Natural killer cell (primary cell): ENCODE measurements around the gene GATD1. TPM values are rescaled to one million over a fixed set of nuclear protein-coding genes. Genes with fewer than 3 reads are reported as not detected.

Source experiments
- ATAC-seq, 3 donors: fragments of 150-1000 bp in 2 of 3; fragments of 200-7000 bp in 1 of 3; cut with Tn5 transposase; 1 replicate in 1 of 3; 2 replicates in 2 of 3; pipeline ENCODE4 v1.10.0; 2021; ENCODE audit warnings: mild to moderate bottlenecking in 2 of 3, moderate library complexity in 2 of 3
- DNase-seq, 2 donors: peaks; one replicate each; pipeline versions ENCODE4 v3.0.0 to v3.0.0-alpha.2; 2013 to 2021; ENCODE audit warnings: mixed read lengths in 1 of 2
- H3K27ac ChIP-seq: one replicate; pipeline ENCODE4 v1.5.1; 2013; ENCODE audit warnings: mild to moderate bottlenecking, low read length
- H3K27me3 ChIP-seq: one replicate; pipeline ENCODE4 v1.6.1; 2013; ENCODE audit warnings: low read length; ENCODE audit not compliant: control insufficient read depth, insufficient read depth
- H3K36me3 ChIP-seq: one replicate; pipeline ENCODE4 v1.6.1; 2013; ENCODE audit warnings: low read length; ENCODE audit not compliant: control insufficient read depth, insufficient read depth
- H3K4me1 ChIP-seq: one replicate; pipeline ENCODE4 v1.6.1; 2013; ENCODE audit warnings: low read length; ENCODE audit not compliant: control insufficient read depth, insufficient read depth
- H3K4me3 ChIP-seq: one replicate; pipeline ENCODE4 v1.5.1; 2013; ENCODE audit warnings: low read length
- H3K9me3 ChIP-seq: one replicate; pipeline ENCODE4 v1.6.1; 2013; ENCODE audit warnings: low read length; ENCODE audit not compliant: control insufficient read depth, insufficient read depth
- H3K27ac Mint-ChIP-seq, 2 donors: one replicate each; pipeline ENCODE4 v1.8.0; 2022; ENCODE audit warnings: mild to moderate bottlenecking in 2 of 2, mixed read lengths in 2 of 2, moderate library complexity in 1 of 2
- H3K27me3 Mint-ChIP-seq, 2 donors: one replicate each; pipeline ENCODE4 v1.8.0; 2022; ENCODE audit warnings: low read depth in 2 of 2, mixed read lengths in 2 of 2
- H3K36me3 Mint-ChIP-seq: one replicate; pipeline ENCODE4 v1.8.0; 2022; ENCODE audit warnings: mixed read lengths
- H3K4me1 Mint-ChIP-seq, 2 donors: one replicate each; pipeline ENCODE4 v1.8.0; 2022; ENCODE audit warnings: mixed read lengths in 2 of 2
- H3K4me3 Mint-ChIP-seq: one replicate; pipeline ENCODE4 v1.8.0; 2022; ENCODE audit warnings: mild to moderate bottlenecking, moderate library complexity, mixed read lengths
- H3K9me3 Mint-ChIP-seq, 2 donors: one replicate each; pipeline ENCODE4 v1.8.0; 2022; ENCODE audit warnings: mixed read lengths in 2 of 2
- WGBS: methylation state at CpG from one replicate; pipeline ENCODE4 v1.1.7; 2013; ENCODE audit warnings: missing lambda C conversion rate; ENCODE audit not compliant: insufficient coverage; 5-methylcytosine and 5-hydroxymethylcytosine counted together
- intact Hi-C: fragments of 100-400 bp; cut with micrococcal nuclease; formaldehyde crosslinking; loops from one replicate; pipeline ENCODE4 v1.14.2; 2022
- total RNA-seq, 4 donors: library from RNA; stranded (reverse); fragments of 120-200 nt in 1 of 4; gene quantifications; one replicate each; pipeline versions ENCODE4 v1.2.3 to v1.2.4, GENCODE V29; 2013 to 2022
- TF ChIP-seq, protein P1 (sequence below): fragments of 200-600 bp; IDR thresholded peaks from one replicate; pipeline ENCODE4 v1.8.0; 2022; ENCODE audit warnings: antibody characterized with exemption

GATD1 gene, protein sequence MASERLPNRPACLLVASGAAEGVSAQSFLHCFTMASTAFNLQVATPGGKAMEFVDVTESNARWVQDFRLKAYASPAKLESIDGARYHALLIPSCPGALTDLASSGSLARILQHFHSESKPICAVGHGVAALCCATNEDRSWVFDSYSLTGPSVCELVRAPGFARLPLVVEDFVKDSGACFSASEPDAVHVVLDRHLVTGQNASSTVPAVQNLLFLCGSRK
- 10 to 100 TPM; 40.4 to 43.1 (median 42.1) TPM for total RNA-seq
- total RNA-seq (2013): 17.2 TPM

DNA sequence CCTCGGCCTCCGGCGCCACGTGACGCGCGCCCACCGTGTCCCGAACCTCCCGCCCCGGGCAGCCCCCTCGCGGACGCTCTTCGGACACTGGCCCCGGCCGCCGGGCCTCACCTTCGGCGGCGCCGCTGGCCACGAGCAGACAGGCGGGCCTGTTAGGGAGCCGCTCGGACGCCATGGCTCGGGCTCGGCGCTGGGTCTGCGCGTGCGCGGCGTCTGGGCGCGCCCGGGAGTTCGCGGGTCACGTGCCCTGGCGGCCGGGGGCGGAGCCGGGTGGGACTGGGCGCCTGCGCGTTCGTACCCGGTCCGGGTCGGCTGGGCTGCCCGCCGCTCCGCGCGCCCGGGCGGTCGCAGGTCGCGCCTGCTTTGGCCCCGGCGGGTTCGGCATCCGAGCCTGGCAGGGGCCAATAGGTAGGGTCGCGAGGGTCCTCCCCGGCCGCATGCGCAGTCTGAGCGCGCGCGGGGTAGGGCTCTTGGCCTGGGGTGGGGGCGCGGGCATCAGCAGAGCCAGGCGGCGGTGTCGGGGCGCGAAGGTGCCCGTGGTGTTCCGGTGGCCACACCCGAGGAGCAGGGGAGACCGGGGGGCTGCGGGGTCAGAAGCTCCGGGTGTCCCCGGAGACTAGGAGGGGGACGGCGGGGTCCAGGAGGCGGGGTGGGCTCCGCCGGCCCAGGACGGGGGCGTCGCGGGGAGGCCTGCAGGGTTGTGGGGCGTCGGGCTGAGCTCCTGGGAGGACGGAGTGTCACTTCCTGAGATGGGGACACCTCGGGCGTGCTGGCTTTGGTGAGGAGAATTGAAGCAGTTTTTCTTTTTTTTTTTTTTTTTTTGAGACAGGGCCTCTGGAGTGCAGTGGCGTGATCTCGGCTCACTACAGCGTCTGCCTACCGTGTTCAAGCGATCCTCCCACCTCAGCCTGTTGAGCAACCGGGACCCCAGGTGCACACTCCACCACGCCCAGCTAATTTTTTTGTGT, at the start of gene GATD1:
TSS of gene GATD1 (minus strand) at position 200 of the 968 bp plus-strand sequence. CDS start at position 175, 25 bp downstream.
- WGBS: under 1% methylated on average over 110 of the region's 110 CpGs
- peaks cover 34% of the 10 kb centered on the region for H3K4me1 ChIP-seq
- ATAC-seq (peak; percentile 90 to 93 (median 92)), DNase-seq (peak; percentile 96)
- H3K36me3 ChIP-seq: peaks cover 3% of the 10 kb centered on the region
- no peaks in the 10 kb centered on the region for H3K27me3 ChIP-seq
- Mint-ChIP-seq H3K27ac (peak within 1 kb of the TSS; percentile 31 to 75), H3K36me3 (no peaks in the 10 kb centered on the region), H3K4me3 (peak within 1 kb of the TSS; percentile 83), H3K9me3 (no peaks in the 10 kb centered on the region), H3K4me1 (peaks cover 0 to 13% of the 10 kb centered on the region in 2 donors), H3K27me3 (no peaks in the 10 kb centered on the region)
- peak within 1 kb of the TSS; percentile 17 for H3K27ac ChIP-seq
- H3K4me3 ChIP-seq: peak within 1 kb of the TSS; percentile 56
- intact Hi-C loops: loop anchor here (1.0 kb wide), 1 partner anchor 19 kb away; no protein-coding TSS in a partner anchor
- TF ChIP-seq, protein P1, sequence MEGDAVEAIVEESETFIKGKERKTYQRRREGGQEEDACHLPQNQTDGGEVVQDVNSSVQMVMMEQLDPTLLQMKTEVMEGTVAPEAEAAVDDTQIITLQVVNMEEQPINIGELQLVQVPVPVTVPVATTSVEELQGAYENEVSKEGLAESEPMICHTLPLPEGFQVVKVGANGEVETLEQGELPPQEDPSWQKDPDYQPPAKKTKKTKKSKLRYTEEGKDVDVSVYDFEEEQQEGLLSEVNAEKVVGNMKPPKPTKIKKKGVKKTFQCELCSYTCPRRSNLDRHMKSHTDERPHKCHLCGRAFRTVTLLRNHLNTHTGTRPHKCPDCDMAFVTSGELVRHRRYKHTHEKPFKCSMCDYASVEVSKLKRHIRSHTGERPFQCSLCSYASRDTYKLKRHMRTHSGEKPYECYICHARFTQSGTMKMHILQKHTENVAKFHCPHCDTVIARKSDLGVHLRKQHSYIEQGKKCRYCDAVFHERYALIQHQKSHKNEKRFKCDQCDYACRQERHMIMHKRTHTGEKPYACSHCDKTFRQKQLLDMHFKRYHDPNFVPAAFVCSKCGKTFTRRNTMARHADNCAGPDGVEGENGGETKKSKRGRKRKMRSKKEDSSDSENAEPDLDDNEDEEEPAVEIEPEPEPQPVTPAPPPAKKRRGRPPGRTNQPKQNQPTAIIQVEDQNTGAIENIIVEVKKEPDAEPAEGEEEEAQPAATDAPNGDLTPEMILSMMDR: no peak
- no peaks in the 10 kb centered on the region for H3K9me3 ChIP-seq

DNA sequence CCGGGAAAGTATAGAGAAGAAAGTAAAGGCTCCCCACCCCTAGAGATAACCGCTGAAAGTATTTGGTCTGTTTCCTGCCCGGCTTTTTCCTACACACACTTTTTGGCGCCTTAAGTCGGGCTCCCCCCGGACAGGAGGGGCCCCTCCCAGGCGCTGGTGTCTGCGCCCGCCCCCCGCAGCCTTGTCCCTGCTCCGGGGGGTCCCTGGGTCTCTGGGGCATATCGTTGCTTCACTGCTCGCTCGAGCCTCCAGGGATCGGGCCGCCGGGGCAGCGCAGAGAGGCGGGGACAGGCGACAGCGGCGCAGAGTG, 49.5 kb upstream of the GATD1 start:
- H3K36me3 Mint-ChIP-seq: no peaks in the 10 kb centered on the region
- H3K9me3 Mint-ChIP-seq: no peaks in the 10 kb centered on the region
- H3K27me3 Mint-ChIP-seq: peaks cover 5 to 34% of the 10 kb centered on the region in 2 donors
- peak overlapping the region; percentile 23 for H3K4me3 ChIP-seq
- intact Hi-C loops: no loop called here
- peaks cover 6% of the 10 kb centered on the region for H3K36me3 ChIP-seq
- H3K27me3 ChIP-seq: peaks cover 19% of the 10 kb centered on the region
- no peak for DNase-seq
- H3K27ac ChIP-seq: no peak overlapping the region
- peaks cover 58% of the 10 kb centered on the region for H3K4me1 ChIP-seq
- TF ChIP-seq, protein P1: no peak
- H3K9me3 ChIP-seq: no peaks in the 10 kb centered on the region
- WGBS: under 1% methylated on average over 21 of the region's 22 CpGs
- peak in 1 of 3 donors; percentile 8 for ATAC-seq
- peak overlapping the region; percentile 70 for H3K4me3 Mint-ChIP-seq
- H3K27ac Mint-ChIP-seq: no peak overlapping the region
- H3K4me1 Mint-ChIP-seq: peaks cover 0 to 40% of the 10 kb centered on the region in 2 donors

DNA sequence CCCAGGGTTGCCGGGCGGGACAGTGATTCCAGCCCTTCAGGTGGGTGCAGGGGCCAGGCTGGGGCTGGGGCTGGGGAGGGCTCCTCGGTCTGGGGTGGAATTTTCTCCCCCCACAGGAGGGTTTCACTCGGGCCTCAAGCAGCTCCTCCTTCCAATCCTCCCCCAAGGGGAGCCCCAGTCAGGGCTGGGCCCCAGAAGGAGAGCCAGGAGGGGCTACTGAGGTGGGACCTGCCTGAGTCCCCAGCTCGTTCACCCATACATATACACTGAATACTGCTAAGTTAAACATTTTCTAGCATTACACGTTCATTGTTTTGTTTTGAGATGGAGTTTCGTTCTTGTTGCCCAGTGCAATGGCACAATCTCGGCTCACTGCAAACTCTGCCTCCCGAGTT, 48.9 kb upstream of the GATD1 start:
- H3K27ac ChIP-seq: no peak overlapping the region
- 80% methylated on average over 8 of the region's 9 CpGs for WGBS
- H3K27me3 Mint-ChIP-seq: peaks cover 0 to 28% of the 10 kb centered on the region in 2 donors
- H3K4me3 ChIP-seq: no peak overlapping the region
- ATAC-seq (no peak), DNase-seq (no peak)
- no peaks in the 10 kb centered on the region for H3K9me3 ChIP-seq
- intact Hi-C loops: no loop called here
- H3K4me3 Mint-ChIP-seq: peak overlapping the region; percentile 70
- peaks cover 62% of the 10 kb centered on the region for H3K4me1 ChIP-seq
- no peak overlapping the region for H3K27ac Mint-ChIP-seq
- no peaks in the 10 kb centered on the region for H3K36me3 Mint-ChIP-seq
- H3K9me3 Mint-ChIP-seq: no peaks in the 10 kb centered on the region
- peaks cover 0 to 35% of the 10 kb centered on the region in 2 donors for H3K4me1 Mint-ChIP-seq
- TF ChIP-seq, protein P1: no peak
- peaks cover 9% of the 10 kb centered on the region for H3K36me3 ChIP-seq
- peaks cover 19% of the 10 kb centered on the region for H3K27me3 ChIP-seq
